NOMO-1 (cell line): ENCODE data around the gene CDH8.

Experiments used
- DNase-seq, 2 experiments: peaks; one replicate each; lab custom pipeline; 2025; ENCODE audit not compliant: unreplicated experiment in 2 of 2; lab: John Stamatoyannopoulos, UW

Gene CDH8

GRCh38 chr16:61665512-61665911, 370.7 kb downstream of the CDH8 start:
- DNase-seq, result no peak

- DNase-seq, result no peak
These were observed 376.3 kb downstream of the CDH8 start for GRCh38 chr16:61659936-61660335.

- no peak for DNase-seq
These were observed 381.3 kb downstream of the CDH8 start for GRCh38 chr16:61654962-61655361.

- DNase-seq, result no peak
These were observed 382.7 kb downstream of the CDH8 start for GRCh38 chr16:61653544-61653943.

- no peak for DNase-seq
These were observed 390.7 kb downstream of the CDH8 start for GRCh38 chr16:61645561-61645960.

GRCh38 chr16:61644736-61645135, 391.5 kb downstream of the CDH8 start:
- DNase-seq, result no peak

GRCh38 chr16:61617219-61617783, 418.9 kb downstream of the CDH8 start:
- DNase-seq, result no peak

GRCh38 chr16:61616088-61616487, 420.1 kb downstream of the CDH8 start:
- no peak for DNase-seq

GRCh38 chr16:61611847-61612491, 424.3 kb downstream of the CDH8 start:
- no peak for DNase-seq

- DNase-seq, result no peak
These were observed 429.7 kb downstream of the CDH8 start for GRCh38 chr16:61606581-61606980.
